ENCODE results near the gene DNAI1.

DNA sequence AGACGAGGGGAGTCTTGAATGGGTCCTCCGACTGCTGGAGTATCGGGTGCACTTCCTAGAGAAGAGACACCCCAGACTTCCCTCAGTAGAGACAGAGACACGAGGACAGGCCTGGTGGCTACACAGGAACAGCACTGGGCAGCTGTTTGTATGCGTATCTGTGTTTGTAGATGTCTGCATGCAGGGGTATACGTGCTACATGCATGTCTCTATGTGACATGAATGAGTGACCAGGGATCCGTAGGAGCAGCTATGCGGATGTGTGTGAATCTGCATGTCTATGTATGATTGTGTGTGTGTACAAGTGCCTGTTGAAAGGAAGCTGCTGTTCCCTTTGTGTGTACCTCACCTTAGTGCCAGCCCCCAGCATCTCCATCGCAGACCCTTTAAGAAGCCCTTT, 99.8 kb downstream of the DNAI1 start:
- TF ChIP-seq, protein P1, sequence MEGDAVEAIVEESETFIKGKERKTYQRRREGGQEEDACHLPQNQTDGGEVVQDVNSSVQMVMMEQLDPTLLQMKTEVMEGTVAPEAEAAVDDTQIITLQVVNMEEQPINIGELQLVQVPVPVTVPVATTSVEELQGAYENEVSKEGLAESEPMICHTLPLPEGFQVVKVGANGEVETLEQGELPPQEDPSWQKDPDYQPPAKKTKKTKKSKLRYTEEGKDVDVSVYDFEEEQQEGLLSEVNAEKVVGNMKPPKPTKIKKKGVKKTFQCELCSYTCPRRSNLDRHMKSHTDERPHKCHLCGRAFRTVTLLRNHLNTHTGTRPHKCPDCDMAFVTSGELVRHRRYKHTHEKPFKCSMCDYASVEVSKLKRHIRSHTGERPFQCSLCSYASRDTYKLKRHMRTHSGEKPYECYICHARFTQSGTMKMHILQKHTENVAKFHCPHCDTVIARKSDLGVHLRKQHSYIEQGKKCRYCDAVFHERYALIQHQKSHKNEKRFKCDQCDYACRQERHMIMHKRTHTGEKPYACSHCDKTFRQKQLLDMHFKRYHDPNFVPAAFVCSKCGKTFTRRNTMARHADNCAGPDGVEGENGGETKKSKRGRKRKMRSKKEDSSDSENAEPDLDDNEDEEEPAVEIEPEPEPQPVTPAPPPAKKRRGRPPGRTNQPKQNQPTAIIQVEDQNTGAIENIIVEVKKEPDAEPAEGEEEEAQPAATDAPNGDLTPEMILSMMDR (IDR thresholded peaks at IDR 0.05): no peak
- TF ChIP-seq POLR2A (IDR thresholded peaks at IDR 0.05): no peak

All from esophagus squamous epithelium (tissue), 4 donors.